Loucy (cell line): ENCODE measurements around the gene PRR15.

Experiments used
- EZH2phosphoT487 ChIP-seq: fragments of 200-600 bp; IDR thresholded peaks from 2 replicates; pipeline ENCODE4 v1.6.1; 2018; ENCODE audit warnings: antibody characterized with exemption, mild to moderate bottlenecking, moderate library complexity, borderline replicate concordance
- TF ChIP-seq, protein P1 (sequence below): fragments of 200-600 bp; sonication (generic); conservative IDR thresholded peaks from 2 replicates; pipeline ENCODE4 v1.5.1; 2014; ENCODE audit warnings: mild to moderate bottlenecking, antibody characterized with exemption, low read length

- TF ChIP-seq, protein P1, sequence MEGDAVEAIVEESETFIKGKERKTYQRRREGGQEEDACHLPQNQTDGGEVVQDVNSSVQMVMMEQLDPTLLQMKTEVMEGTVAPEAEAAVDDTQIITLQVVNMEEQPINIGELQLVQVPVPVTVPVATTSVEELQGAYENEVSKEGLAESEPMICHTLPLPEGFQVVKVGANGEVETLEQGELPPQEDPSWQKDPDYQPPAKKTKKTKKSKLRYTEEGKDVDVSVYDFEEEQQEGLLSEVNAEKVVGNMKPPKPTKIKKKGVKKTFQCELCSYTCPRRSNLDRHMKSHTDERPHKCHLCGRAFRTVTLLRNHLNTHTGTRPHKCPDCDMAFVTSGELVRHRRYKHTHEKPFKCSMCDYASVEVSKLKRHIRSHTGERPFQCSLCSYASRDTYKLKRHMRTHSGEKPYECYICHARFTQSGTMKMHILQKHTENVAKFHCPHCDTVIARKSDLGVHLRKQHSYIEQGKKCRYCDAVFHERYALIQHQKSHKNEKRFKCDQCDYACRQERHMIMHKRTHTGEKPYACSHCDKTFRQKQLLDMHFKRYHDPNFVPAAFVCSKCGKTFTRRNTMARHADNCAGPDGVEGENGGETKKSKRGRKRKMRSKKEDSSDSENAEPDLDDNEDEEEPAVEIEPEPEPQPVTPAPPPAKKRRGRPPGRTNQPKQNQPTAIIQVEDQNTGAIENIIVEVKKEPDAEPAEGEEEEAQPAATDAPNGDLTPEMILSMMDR = no peak
- TF ChIP-seq EZH2phosphoT487 = no peak
These were observed 1.0 kb downstream of the PRR15 start for GRCh38 chr7:29564496-29565223.
